Activated T-cell treated with anti-CD3 and anti-CD28 coated beads, Interleukin-2, amount 50 U/mL, for 72 hours (primary cell): Measurements from ENCODE around the gene TINCR. TPM values are rescaled to one million over a fixed set of nuclear protein-coding genes. Genes with fewer than 3 reads are reported as not detected.

Experiments used
- ATAC-seq, 2 donors: fragments of 150-1000 bp; cut with Tn5 transposase; replicated peaks in 1 of 2; 2 replicates each; pipeline ENCODE4 v1.10.0; 2021; ENCODE audit warnings: moderate library complexity in 2 of 2, mild to moderate bottlenecking in 1 of 2
- DNase-seq, 2 donors: peaks; one replicate each; pipeline ENCODE4 v3.0.0; 2021 to 2022; ENCODE audit warnings: mixed read lengths in 1 of 2
- H3K27ac Mint-ChIP-seq: one replicate; pipeline ENCODE4 v1.8.0; 2022; ENCODE audit warnings: mild to moderate bottlenecking, moderate library complexity, mixed read lengths
- H3K27me3 Mint-ChIP-seq: one replicate; pipeline ENCODE4 v1.8.0; 2022; ENCODE audit warnings: low read depth, mixed read lengths
- H3K36me3 Mint-ChIP-seq, 2 donors: one replicate each; pipeline ENCODE4 v1.8.0; 2022; ENCODE audit warnings: mixed read lengths in 2 of 2, mild to moderate bottlenecking in 1 of 2; ENCODE audit not compliant: insufficient read depth in 2 of 2
- H3K4me1 Mint-ChIP-seq: one replicate; pipeline ENCODE4 v1.8.0; 2022; ENCODE audit warnings: low read depth, mixed read lengths
- H3K4me3 Mint-ChIP-seq, 2 donors: one replicate each; pipeline ENCODE4 v1.8.0; 2022; ENCODE audit warnings: mild to moderate bottlenecking in 2 of 2, mixed read lengths in 2 of 2, moderate library complexity in 2 of 2
- H3K9me3 Mint-ChIP-seq, 2 donors: one replicate each; pipeline ENCODE4 v1.8.0; 2022; ENCODE audit warnings: mixed read lengths in 2 of 2
- total RNA-seq, 2 donors: library from RNA; stranded (reverse); gene quantifications; one replicate each; pipeline ENCODE4 v1.2.3, GENCODE V29; 2022

The TINCR gene
- total RNA-seq, 2 donors from 2014 or later, result 0.91 to 0.93 TPM

GRCh38 chr19:5512715-5513114, 55.0 kb downstream of the TINCR start:
- no peak overlapping the region for H3K27ac Mint-ChIP-seq
- no peak overlapping the region for H3K4me3 Mint-ChIP-seq
- no peak for ATAC-seq
- no peak for DNase-seq
- no peaks in the 10 kb centered on the region for H3K4me1 Mint-ChIP-seq
- H3K9me3 Mint-ChIP-seq, result peaks cover 9 to 13% of the 10 kb centered on the region in 2 donors
- H3K27me3 Mint-ChIP-seq, result no peaks in the 10 kb centered on the region
- H3K36me3 Mint-ChIP-seq, result peaks cover 5 to 13% of the 10 kb centered on the region in 2 donors

Other genes starting within 250 kb of the TINCR start
- 1 to 10 TPM; 2.0 to 2.7 TPM for gene PTPRS, start 227.1 kb downstream of the TINCR start, total RNA-seq
- gene ZNRF4, start 112.5 kb downstream of the TINCR start, total RNA-seq, result not detected
- gene SAFB2, start 54.8 kb upstream of the TINCR start, total RNA-seq, result 100 to 1,000 TPM in 1 of 2 donors, 10 to 100 TPM in 1; 83.2 to 106 TPM
- gene SAFB, start 55.1 kb upstream of the TINCR start, total RNA-seq, result 100 to 1,000 TPM; 108 to 112 TPM
- 10 to 100 TPM; 33.8 to 34.1 TPM for gene MICOS13, start 112.6 kb upstream of the TINCR start, total RNA-seq
- 1 to 10 TPM; 3.0 to 5.1 TPM for gene HSD11B1L, start 113.1 kb upstream of the TINCR start, total RNA-seq
- gene RPL36, start 122.3 kb upstream of the TINCR start, total RNA-seq, result 1,000 to 10,000 TPM; 1,272 to 1,302 TPM
- 100 to 1,000 TPM; 262 to 266 TPM for gene LONP1, start 152.2 kb upstream of the TINCR start, total RNA-seq
- not detected for gene CATSPERD, start 152.7 kb upstream of the TINCR start, total RNA-seq
- gene PRR22, start 216.8 kb upstream of the TINCR start, total RNA-seq, result 1 to 10 TPM; 4.6 to 4.7 TPM
- 10 to 100 TPM; 40.7 to 55.8 TPM for gene DUS3L, start 223.2 kb upstream of the TINCR start, total RNA-seq
- gene NRTN, start 237.1 kb upstream of the TINCR start, total RNA-seq, result 1 to 10 TPM; 2.7 to 3.7 TPM